Heart left ventricle (tissue), 16 donors: ENCODE data around the gene DPH2. TPM values are rescaled to one million over a fixed set of nuclear protein-coding genes. Genes with fewer than 3 reads are reported as not detected.
A peak's percentile ranks its signal among the peaks of the same experiment; 100 is the strongest.

Source experiments
- ATAC-seq, 4 donors: fragments of 200-7000 bp; cut with Tn5 transposase; one replicate each; pipeline ENCODE4 v1.9.1; 2020 to 2022; ENCODE audit warnings: moderate library complexity in 4 of 4, mild to moderate bottlenecking in 3 of 4, moderate number of reproducible peaks in 1 of 4
- DNase-seq, 5 donors: peaks; one replicate each; pipeline ENCODE4 v3.0.0-alpha.2; 2020
- H3K27ac ChIP-seq, 12 donors: fragments of 200-600 bp; sonication (generic) in 4 of 12; one replicate each; pipeline versions ENCODE4 v1.5.0 to v1.8.0; 2016 to 2022; ENCODE audit warnings: mild to moderate bottlenecking in 2 of 12
- H3K27me3 ChIP-seq, 9 donors: fragments of 200-600 bp; sonication (generic) in 2 of 9; one replicate each; pipeline versions ENCODE4 v1.5.1 to v1.8.0; 2016 to 2022; ENCODE audit warnings: mild to moderate bottlenecking in 3 of 9
- H3K36me3 ChIP-seq, 9 donors: fragments of 200-600 bp; sonication (generic) in 2 of 9; one replicate each; pipeline versions ENCODE4 v1.5.0 to v1.8.0; 2018 to 2022; ENCODE audit warnings: mild to moderate bottlenecking in 2 of 9
- H3K4me1 ChIP-seq, 12 donors: fragments of 200-600 bp; sonication (generic) in 4 of 12; one replicate each; pipeline versions ENCODE4 v1.5.0 to v1.8.0; 2016 to 2022; ENCODE audit warnings: mild to moderate bottlenecking in 3 of 12
- H3K4me3 ChIP-seq, 12 donors: fragments of 200-600 bp; sonication (generic) in 4 of 12; one replicate each; pipeline versions ENCODE4 v1.5.0 to v1.8.0; 2017 to 2022; ENCODE audit warnings: mild to moderate bottlenecking in 9 of 12, moderate library complexity in 4 of 12
- H3K9me3 ChIP-seq, 12 donors: fragments of 200-600 bp; sonication (generic) in 4 of 12; one replicate each; pipeline versions ENCODE4 v1.5.0 to v1.8.0; 2016 to 2022; ENCODE audit warnings: mild to moderate bottlenecking in 1 of 12
- POLR2A ChIP-seq, 2 donors: fragments of 450-650 bp; IDR thresholded peaks; one replicate each; pipeline ENCODE4 v1.6.1; 2017; ENCODE audit warnings: antibody characterized with exemption in 2 of 2, mild to moderate bottlenecking in 2 of 2, moderate library complexity in 2 of 2
- WGBS, 4 donors: extraction: QIAGEN DNeasy Blood & Tissue Kit in 2 of 4; methylation state at CpG; one replicate each; pipeline versions ENCODE4 v1.1.5 to v1.1.7; 2013 to 2018; 5-methylcytosine and 5-hydroxymethylcytosine counted together
- intact Hi-C, 10 donors: fragments of 100-400 bp; cut with DNase I; formaldehyde crosslinking; loops; one replicate each; pipeline versions ENCODE4 v1.11.1 to v1.14.2; 2022
- polyA plus RNA-seq, 2 donors: library from polyadenylated mRNA; stranded (reverse); fragments of 200-250 nt; gene quantifications; one replicate each; pipeline ENCODE4 v1.2.3, GENCODE V29; 2013
- total RNA-seq, 9 donors: library from RNA; depleted of rRNA in 2 of 9; stranded (reverse); fragments of >200 nt in 2 of 9; fragmentation: NEBNext Ultra II Directional in 3 of 9; extraction: Animal tissue kit (Norgen Biotek cat#: 25700) in 3 of 9; gene quantifications; one replicate each; pipeline versions ENCODE4 v1.1.0 to v1.2.4, GENCODE V29; 2016 to 2023
- TF ChIP-seq, protein P1 (sequence below), 12 donors: fragments of 200-600 bp; sonication (generic) in 4 of 12; IDR thresholded peaks; one replicate each; pipeline versions ENCODE4 v1.5.0 to v1.8.0; 2018 to 2022; ENCODE audit warnings: antibody characterized with exemption in 12 of 12, mild to moderate bottlenecking in 5 of 12
- donor health status: ischemic (EF 13 %, LVEDD 7.1; RV severe dilation, severe dysfunction).
- donor health status: healthy with polysubstance abuse.
- donor health status: DM: no; HTN: yes; CAD: no.
- donor health status: DM: no; HTN: no; CAD: no.
- donor health status: ischemic (EF 25% LVEDD 6.9; RV normal size, moderate dysfunction).
- donor health status: ischemic (EF 25% LVEDD 5.7; RV mildly dilated, moderate dysfunction).
- donor health status: healthy.
- donor health status: DM: yes; HTN: yes; CAD: no.
- donor health status: ischemic (EF 35%, LVEDD 5.7; RV mildly dilated, moderate dysfunction).
- donor health status: nonischemic (EF 11% LVEDD 7.7; RV severe dilation, severe dysfunction).
- donor health status: DM: yes; HTN: yes; CAD: no.
- donor health status: PGD.
- donor health status: ischemic (EF 29% LVEDD 5.4; RV normal size, mild dysfunction).
- donor health status: nonischemic (EF 23%, LVEDD 6.1; RV moderate dilation, normal function).

DPH2 gene
- total and polyA plus RNA-seq, 11 donors, result 8.0 to 65.6 (median 14.7) TPM

DNA sequence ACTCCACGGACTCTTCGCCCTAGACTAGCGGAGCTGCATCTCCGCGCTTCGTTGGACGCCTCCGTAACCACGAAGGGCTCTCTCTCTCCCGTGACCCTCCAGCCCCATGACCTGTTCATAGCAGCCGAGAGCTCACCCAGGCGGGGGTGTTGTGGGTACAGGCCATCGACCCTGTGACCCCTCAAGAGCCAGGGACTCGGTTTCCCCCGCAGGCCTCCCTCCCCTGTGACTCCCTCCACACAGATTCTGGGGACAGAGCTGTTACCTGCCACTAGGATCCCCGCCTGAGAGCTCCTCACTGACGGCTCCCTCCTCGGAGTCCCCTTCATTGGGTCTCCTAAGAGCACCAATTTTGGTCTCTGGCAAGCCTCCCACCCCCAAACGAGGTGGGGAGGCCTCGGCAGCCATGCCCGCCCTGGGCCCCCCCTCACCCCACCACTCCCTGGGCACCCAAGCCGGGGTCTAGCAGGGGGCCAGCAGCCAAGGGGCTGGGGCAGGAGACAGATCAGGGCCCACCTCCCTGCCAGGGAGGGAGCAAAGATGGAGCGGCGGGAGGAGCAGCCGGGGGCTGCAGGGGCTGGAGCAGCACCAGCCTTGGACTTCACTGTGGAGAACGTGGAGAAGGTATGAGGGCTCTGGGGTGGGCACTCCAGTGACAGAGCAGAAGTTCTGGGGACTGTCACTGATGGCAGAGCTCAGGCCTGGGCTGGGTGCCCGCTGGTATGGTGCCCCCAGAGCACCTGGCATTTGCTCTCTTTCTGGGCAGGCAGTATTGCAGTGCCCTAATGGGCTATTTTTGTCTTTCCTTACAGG is 22.5 kb upstream of the DPH2 start:
- H3K4me1 ChIP-seq, result peaks cover 6 to 64% (median 51%) of the 10 kb centered on the region in 12 donors
- ATAC-seq (peak; percentile 37 to 68 (median 50)), DNase-seq (peak in 4 of 5 donors; percentile 68 to 72 (median 70))
- no peaks in the 10 kb centered on the region for H3K9me3 ChIP-seq
- peak overlapping the region; percentile 48 to 83 (median 71) for H3K4me3 ChIP-seq
- H3K36me3 ChIP-seq, result peaks cover 0 to 24% (median 9%) of the 10 kb centered on the region in 9 donors
- intact Hi-C loops, result loop anchor here in 3 of 10 donors (1.0 to 5.0 kb wide), 3 partner anchors 12 to 240 kb away; partner anchors contain the start of genes ATP6V0B (in 2 of the 3) and ST3GAL3 (in 1 of the 3)
- H3K27ac ChIP-seq, result peak overlapping the region; percentile 89 to 99 (median 97)
- H3K27me3 ChIP-seq, result no peaks in the 10 kb centered on the region
- 1 to 3% (median 3%) methylated on average over 21 to 27 of the region's 27 CpGs for WGBS, 4 donors
- TF ChIP-seq POLR2A (IDR thresholded peaks at IDR 0.05), result no peak
- TF ChIP-seq, protein P1, sequence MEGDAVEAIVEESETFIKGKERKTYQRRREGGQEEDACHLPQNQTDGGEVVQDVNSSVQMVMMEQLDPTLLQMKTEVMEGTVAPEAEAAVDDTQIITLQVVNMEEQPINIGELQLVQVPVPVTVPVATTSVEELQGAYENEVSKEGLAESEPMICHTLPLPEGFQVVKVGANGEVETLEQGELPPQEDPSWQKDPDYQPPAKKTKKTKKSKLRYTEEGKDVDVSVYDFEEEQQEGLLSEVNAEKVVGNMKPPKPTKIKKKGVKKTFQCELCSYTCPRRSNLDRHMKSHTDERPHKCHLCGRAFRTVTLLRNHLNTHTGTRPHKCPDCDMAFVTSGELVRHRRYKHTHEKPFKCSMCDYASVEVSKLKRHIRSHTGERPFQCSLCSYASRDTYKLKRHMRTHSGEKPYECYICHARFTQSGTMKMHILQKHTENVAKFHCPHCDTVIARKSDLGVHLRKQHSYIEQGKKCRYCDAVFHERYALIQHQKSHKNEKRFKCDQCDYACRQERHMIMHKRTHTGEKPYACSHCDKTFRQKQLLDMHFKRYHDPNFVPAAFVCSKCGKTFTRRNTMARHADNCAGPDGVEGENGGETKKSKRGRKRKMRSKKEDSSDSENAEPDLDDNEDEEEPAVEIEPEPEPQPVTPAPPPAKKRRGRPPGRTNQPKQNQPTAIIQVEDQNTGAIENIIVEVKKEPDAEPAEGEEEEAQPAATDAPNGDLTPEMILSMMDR (IDR thresholded peaks at IDR 0.05), result no peak

DNA sequence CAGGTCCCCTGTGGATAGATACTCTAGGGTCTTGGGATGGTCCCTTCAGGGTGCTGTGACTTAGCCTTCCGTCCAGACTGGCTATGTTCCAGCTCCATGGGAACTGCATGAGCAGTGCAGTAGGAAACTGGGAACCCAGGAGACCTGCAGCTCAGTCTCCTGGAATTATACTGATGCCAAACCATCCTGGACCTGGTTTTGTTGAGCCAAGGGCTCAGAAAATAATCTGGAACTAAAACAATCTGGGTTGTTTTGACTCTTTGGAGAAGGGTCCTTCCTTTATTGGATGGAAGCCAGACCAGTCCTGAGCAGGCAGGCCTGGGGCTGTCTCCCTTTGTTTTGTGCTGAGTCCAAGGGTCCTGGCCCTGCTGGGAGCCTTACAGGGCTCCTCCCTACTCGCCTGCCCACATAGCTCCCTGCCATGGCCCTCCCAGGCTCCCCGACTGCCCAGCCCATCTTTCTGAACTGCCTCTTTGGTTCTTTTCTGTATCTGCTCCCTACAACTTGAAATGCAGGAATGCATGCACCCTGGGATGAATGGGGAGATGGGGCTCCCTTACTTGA is 21.9 kb upstream of the DPH2 start:
- H3K9me3 ChIP-seq, result no peaks in the 10 kb centered on the region
- 21 to 32% (median 27%) methylated on average over 3 of the region's 3 CpGs for WGBS, 4 donors
- intact Hi-C loops, result loop anchor here in 4 of 10 donors (1.0 to 5.0 kb wide), 4 partner anchors 11 to 241 kb away; partner anchors contain the start of genes ATP6V0B (in 2 of the 4) and ST3GAL3 (in 1 of the 4)
- H3K4me3 ChIP-seq, result peak overlapping the region in 11 of 12 donors; percentile 48 to 83 (median 73)
- peaks cover 0 to 28% (median 9%) of the 10 kb centered on the region in 9 donors for H3K36me3 ChIP-seq
- H3K27me3 ChIP-seq, result no peaks in the 10 kb centered on the region
- TF ChIP-seq, protein P1 (IDR thresholded peaks at IDR 0.05), result no peak
- TF ChIP-seq POLR2A (IDR thresholded peaks at IDR 0.05), result no peak
- peak overlapping the region in 11 of 12 donors; percentile 89 to 99 (median 97) for H3K27ac ChIP-seq
- DNase-seq (peak in 1 of 5 donors; percentile 28), ATAC-seq (no peak)
- H3K4me1 ChIP-seq, result peaks cover 6 to 70% (median 54%) of the 10 kb centered on the region in 12 donors

DNA sequence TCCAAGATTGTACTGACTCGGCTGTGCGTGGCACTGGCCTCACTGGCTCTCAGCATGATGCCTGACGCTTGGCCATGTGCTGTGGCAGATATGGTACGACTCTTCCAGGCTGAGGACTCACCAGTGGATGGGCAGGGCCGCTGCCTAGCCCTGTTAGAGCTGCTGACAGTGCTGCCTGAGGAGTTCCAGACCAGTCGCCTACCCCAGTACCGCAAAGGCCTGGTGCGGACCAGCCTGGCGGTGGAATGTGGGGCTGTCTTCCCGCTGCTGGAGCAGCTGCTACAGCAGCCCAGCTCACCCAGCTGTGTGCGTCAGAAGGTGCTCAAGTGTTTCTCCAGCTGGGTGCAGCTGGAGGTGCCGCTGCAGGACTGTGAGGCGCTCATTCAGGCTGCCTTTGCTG is 20.1 kb upstream of the DPH2 start:
- Histone ChIP-seq H3K27me3 (no peaks in the 10 kb centered on the region), H3K27ac (peak overlapping the region in 6 of 12 donors; percentile 0 to 97 (median 68)), H3K36me3 (peaks cover 0 to 28% (median 9%) of the 10 kb centered on the region in 9 donors), H3K9me3 (no peaks in the 10 kb centered on the region), H3K4me3 (no peak overlapping the region), H3K4me1 (peaks cover 6 to 86% (median 57%) of the 10 kb centered on the region in 12 donors)
- 38 to 59% (median 52%) methylated on average over 5 to 13 of the region's 13 CpGs for WGBS, 4 donors
- TF ChIP-seq, protein P1 (IDR thresholded peaks at IDR 0.05), result no peak
- no peak for TF ChIP-seq POLR2A (IDR thresholded peaks at IDR 0.05)
- intact Hi-C loops, result loop anchor here in 2 of 10 donors (2.0 to 5.0 kb wide), 2 partner anchors 19 to 242 kb away; partner anchors contain the start of gene ST3GAL3 (in 1 of the 2)
- ATAC-seq, result peak; percentile 13 to 33 (median 23)
- peak in 3 of 5 donors; percentile 58 to 84 (median 78) for DNase-seq
